GOT3 (cell line): Measurements from ENCODE around the gene P2RX1.
"Not testable (repeated sequence)": the region's sequence is repeated elsewhere in the genome, so short reads cannot be mapped to it uniquely, and the experiment has no call there.

Experiments
- DNase-seq: peaks from one replicate; lab custom pipeline; 2025; ENCODE audit warnings: mixed read lengths; lab: John Stamatoyannopoulos, UW

The P2RX1 gene

GRCh38 chr17:3857261-3858105 is 58.8 kb downstream of the P2RX1 start:
- no peak for DNase-seq

GRCh38 chr17:3854204-3854603 is 62.1 kb downstream of the P2RX1 start:
- DNase-seq, result not testable (repeated sequence)

- DNase-seq, result no peak
Observed at GRCh38 chr17:3852561-3852960, 63.7 kb downstream of the P2RX1 start.

GRCh38 chr17:3851461-3852100 is 64.7 kb downstream of the P2RX1 start:
- no peak for DNase-seq

GRCh38 chr17:3848229-3848835 is 67.9 kb downstream of the P2RX1 start:
- no peak for DNase-seq

GRCh38 chr17:3847165-3847670 is 69.0 kb downstream of the P2RX1 start:
- no peak for DNase-seq
